ENCODE results near the gene ACTR5. TPM values are rescaled to one million over a fixed set of nuclear protein-coding genes. Genes with fewer than 3 reads are reported as not detected.

ACTR5 gene
- total and polyA plus RNA-seq, 2 donors, result 7.4 to 9.6 TPM

- H3K27ac ChIP-seq (ENCODE audit: low read depth in 1 of 2, low read length in 1 of 2), result no peak overlapping the region
- no peaks in the 10 kb centered on the region for H3K36me3 ChIP-seq (ENCODE audit: control insufficient read depth in 2 of 2, insufficient read depth in 2 of 2, low read length in 1 of 2)
- 42% methylated on average over 10 of the region's 10 CpGs for WGBS
- no peaks in the 10 kb centered on the region for H3K9me3 ChIP-seq (ENCODE audit: control insufficient read depth in 2 of 2, insufficient read depth in 1 of 2, low read length in 1 of 2)
- no peak overlapping the region for H3K4me3 ChIP-seq (ENCODE audit: low read length in 2 of 2)
- H3K4me1 ChIP-seq (ENCODE audit: control insufficient read depth in 2 of 2, insufficient read depth in 2 of 2, low read length in 2 of 2), result no peaks in the 10 kb centered on the region
- no peak for DNase-seq (ENCODE audit: low read depth in 6 of 9, low spot score in 9 of 9)
- H3K27me3 ChIP-seq (ENCODE audit: control insufficient read depth in 2 of 2, insufficient read depth in 1 of 2, low read length in 1 of 2), result peaks cover 19 to 54% of the 10 kb centered on the region in 2 donors
These were observed 32.6 kb upstream of the ACTR5 start for GRCh38 chr20:38715646-38716045.

GRCh38 chr20:38722683-38723016 is 25.6 kb upstream of the ACTR5 start:
- Histone ChIP-seq H3K4me3 (ENCODE audit: low read length in 2 of 2) (no peak overlapping the region), H3K27me3 (ENCODE audit: control insufficient read depth in 2 of 2, insufficient read depth in 1 of 2, low read length in 1 of 2) (peaks cover 77 to 98% of the 10 kb centered on the region in 2 donors), H3K27ac (ENCODE audit: low read depth in 1 of 2, low read length in 1 of 2) (no peak overlapping the region), H3K4me1 (ENCODE audit: control insufficient read depth in 2 of 2, insufficient read depth in 2 of 2, low read length in 2 of 2) (peaks cover 33 to 51% of the 10 kb centered on the region in 2 donors), H3K9me3 (ENCODE audit: control insufficient read depth in 2 of 2, insufficient read depth in 1 of 2, low read length in 1 of 2) (peaks cover 4 to 11% of the 10 kb centered on the region in 2 donors), H3K36me3 (ENCODE audit: control insufficient read depth in 2 of 2, insufficient read depth in 2 of 2, low read length in 1 of 2) (no peaks in the 10 kb centered on the region)
- WGBS, result 3% methylated on average over 7 of the region's 7 CpGs
- no peak for DNase-seq (ENCODE audit: low read depth in 6 of 9, low spot score in 9 of 9)

GRCh38 chr20:38723017-38723847 is 25.0 kb upstream of the ACTR5 start:
- Histone ChIP-seq H3K4me3 (ENCODE audit: low read length in 2 of 2) (no peak overlapping the region), H3K36me3 (ENCODE audit: control insufficient read depth in 2 of 2, insufficient read depth in 2 of 2, low read length in 1 of 2) (no peaks in the 10 kb centered on the region), H3K27ac (ENCODE audit: low read depth in 1 of 2, low read length in 1 of 2) (no peak overlapping the region), H3K27me3 (ENCODE audit: control insufficient read depth in 2 of 2, insufficient read depth in 1 of 2, low read length in 1 of 2) (peaks cover 82 to 100% of the 10 kb centered on the region in 2 donors), H3K4me1 (ENCODE audit: control insufficient read depth in 2 of 2, insufficient read depth in 2 of 2, low read length in 2 of 2) (peaks cover 35 to 56% of the 10 kb centered on the region in 2 donors), H3K9me3 (ENCODE audit: control insufficient read depth in 2 of 2, insufficient read depth in 1 of 2, low read length in 1 of 2) (peaks cover 4 to 11% of the 10 kb centered on the region in 2 donors)
- DNase-seq (ENCODE audit: low read depth in 6 of 9, low spot score in 9 of 9), result peak in 1 of 9 donors; percentile 27
- 1% methylated on average over 56 of the region's 56 CpGs for WGBS

- H3K9me3 ChIP-seq (ENCODE audit: control insufficient read depth in 2 of 2, insufficient read depth in 1 of 2, low read length in 1 of 2), result peaks cover 6 to 11% of the 10 kb centered on the region in 2 donors
- no peaks in the 10 kb centered on the region for H3K36me3 ChIP-seq (ENCODE audit: control insufficient read depth in 2 of 2, insufficient read depth in 2 of 2, low read length in 1 of 2)
- peaks cover 36 to 60% of the 10 kb centered on the region in 2 donors for H3K4me1 ChIP-seq (ENCODE audit: control insufficient read depth in 2 of 2, insufficient read depth in 2 of 2, low read length in 2 of 2)
- WGBS, result 3% methylated on average over 75 of the region's 76 CpGs
- peaks cover 83 to 100% of the 10 kb centered on the region in 2 donors for H3K27me3 ChIP-seq (ENCODE audit: control insufficient read depth in 2 of 2, insufficient read depth in 1 of 2, low read length in 1 of 2)
- DNase-seq (ENCODE audit: low read depth in 6 of 9, low spot score in 9 of 9), result peak in 2 of 9 donors; percentile 9 to 21
- H3K27ac ChIP-seq (ENCODE audit: low read depth in 1 of 2, low read length in 1 of 2), result no peak within 1 kb of the TSS
- H3K4me3 ChIP-seq (ENCODE audit: low read length in 2 of 2), result peak within 1 kb of the TSS in 1 of 2 donors; percentile 37
These were observed 24.2 kb upstream of the ACTR5 start, which contains the start of gene SLC32A1 for GRCh38 chr20:38723848-38724625. TSS of gene SLC32A1 (plus strand) at chr20:38724486. CDS start at chr20:38724725, 239 bp downstream.

GRCh38 chr20:38724626-38725147 is 23.6 kb upstream of the ACTR5 start:
- DNase-seq (ENCODE audit: low read depth in 6 of 9, low spot score in 9 of 9), result peak in 1 of 9 donors; percentile 10
- Histone ChIP-seq H3K9me3 (ENCODE audit: control insufficient read depth in 2 of 2, insufficient read depth in 1 of 2, low read length in 1 of 2) (peaks cover 8 to 14% of the 10 kb centered on the region in 2 donors), H3K36me3 (ENCODE audit: control insufficient read depth in 2 of 2, insufficient read depth in 2 of 2, low read length in 1 of 2) (no peaks in the 10 kb centered on the region), H3K27me3 (ENCODE audit: control insufficient read depth in 2 of 2, insufficient read depth in 1 of 2, low read length in 1 of 2) (peaks cover 86 to 100% of the 10 kb centered on the region in 2 donors), H3K27ac (ENCODE audit: low read depth in 1 of 2, low read length in 1 of 2) (no peak overlapping the region), H3K4me3 (ENCODE audit: low read length in 2 of 2) (peak overlapping the region in 1 of 2 donors; percentile 37), H3K4me1 (ENCODE audit: control insufficient read depth in 2 of 2, insufficient read depth in 2 of 2, low read length in 2 of 2) (peaks cover 42 to 66% of the 10 kb centered on the region in 2 donors)
- 7% methylated on average over 46 of the region's 46 CpGs for WGBS

- H3K27me3 ChIP-seq (ENCODE audit: control insufficient read depth in 2 of 2, insufficient read depth in 1 of 2, low read length in 1 of 2), result peaks cover 87 to 100% of the 10 kb centered on the region in 2 donors
- H3K4me3 ChIP-seq (ENCODE audit: low read length in 2 of 2), result peak overlapping the region in 1 of 2 donors; percentile 37
- H3K4me1 ChIP-seq (ENCODE audit: control insufficient read depth in 2 of 2, insufficient read depth in 2 of 2, low read length in 2 of 2), result peaks cover 44 to 73% of the 10 kb centered on the region in 2 donors
- no peak overlapping the region for H3K27ac ChIP-seq (ENCODE audit: low read depth in 1 of 2, low read length in 1 of 2)
- H3K36me3 ChIP-seq (ENCODE audit: control insufficient read depth in 2 of 2, insufficient read depth in 2 of 2, low read length in 1 of 2), result no peaks in the 10 kb centered on the region
- H3K9me3 ChIP-seq (ENCODE audit: control insufficient read depth in 2 of 2, insufficient read depth in 1 of 2, low read length in 1 of 2), result peaks cover 10 to 20% of the 10 kb centered on the region in 2 donors
- peak in 6 of 9 donors; percentile 44 to 75 (median 50) for DNase-seq (ENCODE audit: low read depth in 6 of 9, low spot score in 9 of 9)
- 2% methylated on average over 35 of the region's 35 CpGs for WGBS
These were observed 22.9 kb upstream of the ACTR5 start for GRCh38 chr20:38725148-38725901.

GRCh38 chr20:38725931-38726803 is 22.1 kb upstream of the ACTR5 start:
- H3K4me1 ChIP-seq (ENCODE audit: control insufficient read depth in 2 of 2, insufficient read depth in 2 of 2, low read length in 2 of 2), result peaks cover 51 to 81% of the 10 kb centered on the region in 2 donors
- H3K9me3 ChIP-seq (ENCODE audit: control insufficient read depth in 2 of 2, insufficient read depth in 1 of 2, low read length in 1 of 2), result peaks cover 10 to 20% of the 10 kb centered on the region in 2 donors
- no peak overlapping the region for H3K4me3 ChIP-seq (ENCODE audit: low read length in 2 of 2)
- DNase-seq (ENCODE audit: low read depth in 6 of 9, low spot score in 9 of 9), result peak in 2 of 9 donors; percentile 33 to 55
- peaks cover 94 to 100% of the 10 kb centered on the region in 2 donors for H3K27me3 ChIP-seq (ENCODE audit: control insufficient read depth in 2 of 2, insufficient read depth in 1 of 2, low read length in 1 of 2)
- H3K27ac ChIP-seq (ENCODE audit: low read depth in 1 of 2, low read length in 1 of 2), result no peak overlapping the region
- H3K36me3 ChIP-seq (ENCODE audit: control insufficient read depth in 2 of 2, insufficient read depth in 2 of 2, low read length in 1 of 2), result no peaks in the 10 kb centered on the region
- WGBS, result 14% methylated on average over 53 of the region's 53 CpGs

All from thymus (tissue), 11 donors.